ENCODE results near the gene SLC25A52. TPM values are rescaled to one million over a fixed set of nuclear protein-coding genes. Genes with fewer than 3 reads are reported as not detected.

The SLC25A52 gene
- total RNA-seq, 1 experiment from 2014 or later = not detected

DNA sequence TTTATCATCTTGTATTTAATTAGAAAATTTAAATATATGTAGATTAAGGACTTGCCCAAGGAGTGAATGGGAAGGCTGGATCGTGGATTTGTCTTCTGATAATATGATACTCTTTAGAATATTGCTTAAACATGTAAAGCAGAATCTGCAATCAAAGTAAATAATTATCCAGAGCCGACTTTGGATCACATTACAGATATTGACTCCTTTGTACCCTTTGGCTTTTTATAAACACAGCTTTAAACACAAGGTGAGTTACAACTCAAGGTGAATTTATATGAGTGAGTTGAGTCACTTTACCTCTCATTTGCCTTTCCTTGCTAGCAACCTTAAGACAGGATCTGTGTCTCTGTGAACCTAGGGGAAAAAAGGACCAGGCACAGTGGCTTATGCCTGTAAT, 37.7 kb upstream of the SLC25A52 start:
- Histone ChIP-seq H2BK12ac (ENCODE audit: insufficient read length, low read depth, low read length) (no peak overlapping the region), H3K9ac (ENCODE audit: extremely low read depth, insufficient read length, low read length) (no peak overlapping the region), H4K8ac (replicated peaks; ENCODE audit: insufficient read length, low read depth, low read length) (no peak overlapping the region), H4K5ac (ENCODE audit: insufficient read length, low read depth, low read length) (no peak overlapping the region), H3K18ac (ENCODE audit: insufficient read length, low read depth, low read length) (no peak overlapping the region), H2BK15ac (ENCODE audit: low read depth, low read length) (no peak overlapping the region), H3K23ac (ENCODE audit: insufficient read length, low read depth, low read length) (no peak overlapping the region), H2BK20ac (ENCODE audit: low read depth, low read length, poor library complexity, severe bottlenecking) (no peak overlapping the region), H3K27me3 (ENCODE audit: insufficient read depth, low read length) (no peaks in the 10 kb centered on the region), H3K79me1 (ENCODE audit: insufficient read depth, low read depth, low read length, poor library complexity, severe bottlenecking) (no peaks in the 10 kb centered on the region), H3T11ph (ENCODE audit: low read length) (no peak overlapping the region), H2BK120ac (ENCODE audit: low read depth, low read length, poor library complexity, severe bottlenecking) (no peak overlapping the region), H2AFZ (ENCODE audit: low read length) (no peak overlapping the region), H3K4ac (ENCODE audit: low read depth, low read length) (no peak overlapping the region), H2AK5ac (ENCODE audit: insufficient read length, low read length) (no peak overlapping the region), H3K27ac (ENCODE audit: insufficient read length, low read depth, low read length) (no peak overlapping the region), H3K4me2 (ENCODE audit: insufficient read depth, insufficient read length, low read length) (no peak overlapping the region), H3K4me1 (ENCODE audit: insufficient read depth, low read length) (no peaks in the 10 kb centered on the region), H3K23me2 (ENCODE audit: insufficient read length, low read depth, low read length, poor library complexity, severe bottlenecking) (no peaks in the 10 kb centered on the region), H3K9me3 (ENCODE audit: control insufficient read depth, low read depth, low read length) (no peaks in the 10 kb centered on the region), H2BK5ac (ENCODE audit: insufficient read length, low read length) (no peak overlapping the region), H3K79me2 (ENCODE audit: insufficient read depth, low read length) (no peaks in the 10 kb centered on the region), H4K20me1 (ENCODE audit: control insufficient read depth, insufficient read depth, insufficient read length) (no peaks in the 10 kb centered on the region), H3K56ac (ENCODE audit: insufficient read length, low read depth, low read length) (no peak overlapping the region), H3K14ac (ENCODE audit: insufficient read depth, low read length) (no peak overlapping the region), H4K91ac (ENCODE audit: insufficient read length, low read depth, low read length) (no peak overlapping the region)
- Mint-ChIP-seq H3K27ac (no peak overlapping the region), H3K4me3 (no peak overlapping the region), H3K27me3 (ENCODE audit: low read depth) (no peaks in the 10 kb centered on the region), H3K36me3 (ENCODE audit: insufficient read depth in 1 of 3, low read depth in 3 of 3) (no peaks in the 10 kb centered on the region; a peak in 2 of 7 replicates), H3K4me1 (peaks cover 0 to 7% of the 10 kb centered on the region in 2 experiments; a peak in 2 of 4 replicates), H3K9me3 (peaks cover 0 to 2% of the 10 kb centered on the region in 2 experiments; a peak in 1 of 5 replicates)
- no peak for DNase-seq
- no CpG with 5 or more reads among the region's 2 CpGs for WGBS (ENCODE audit: extremely low coverage, insufficient read length, low lambda C conversion rate)
- TF ChIP-seq CTCF (conservative IDR thresholded peaks at IDR 0.05) = no peak
